ENCODE measurements around the gene GRPEL1.

The GRPEL1 gene

GRCh38 chr4:7031558-7032449 lies 36.1 kb downstream of the GRPEL1 start:
- TF ChIP-seq, protein P1, sequence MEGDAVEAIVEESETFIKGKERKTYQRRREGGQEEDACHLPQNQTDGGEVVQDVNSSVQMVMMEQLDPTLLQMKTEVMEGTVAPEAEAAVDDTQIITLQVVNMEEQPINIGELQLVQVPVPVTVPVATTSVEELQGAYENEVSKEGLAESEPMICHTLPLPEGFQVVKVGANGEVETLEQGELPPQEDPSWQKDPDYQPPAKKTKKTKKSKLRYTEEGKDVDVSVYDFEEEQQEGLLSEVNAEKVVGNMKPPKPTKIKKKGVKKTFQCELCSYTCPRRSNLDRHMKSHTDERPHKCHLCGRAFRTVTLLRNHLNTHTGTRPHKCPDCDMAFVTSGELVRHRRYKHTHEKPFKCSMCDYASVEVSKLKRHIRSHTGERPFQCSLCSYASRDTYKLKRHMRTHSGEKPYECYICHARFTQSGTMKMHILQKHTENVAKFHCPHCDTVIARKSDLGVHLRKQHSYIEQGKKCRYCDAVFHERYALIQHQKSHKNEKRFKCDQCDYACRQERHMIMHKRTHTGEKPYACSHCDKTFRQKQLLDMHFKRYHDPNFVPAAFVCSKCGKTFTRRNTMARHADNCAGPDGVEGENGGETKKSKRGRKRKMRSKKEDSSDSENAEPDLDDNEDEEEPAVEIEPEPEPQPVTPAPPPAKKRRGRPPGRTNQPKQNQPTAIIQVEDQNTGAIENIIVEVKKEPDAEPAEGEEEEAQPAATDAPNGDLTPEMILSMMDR (IDR thresholded peaks at IDR 0.05; ENCODE audit: insufficient read depth, low read depth, low read length, missing control alignments) = no peak
- no peak for DNase-seq (ENCODE audit: low read depth)
- no peak overlapping the region for H3K4me3 ChIP-seq (ENCODE audit: low read depth, low read length)

GRCh38 chr4:7030856-7031255 lies 37.0 kb downstream of the GRPEL1 start:
- no peak overlapping the region for H3K4me3 ChIP-seq (ENCODE audit: low read depth, low read length)
- DNase-seq (ENCODE audit: low read depth) = no peak
- TF ChIP-seq, protein P1 (IDR thresholded peaks at IDR 0.05; ENCODE audit: insufficient read depth, low read depth, low read length, missing control alignments) = no peak

DNA sequence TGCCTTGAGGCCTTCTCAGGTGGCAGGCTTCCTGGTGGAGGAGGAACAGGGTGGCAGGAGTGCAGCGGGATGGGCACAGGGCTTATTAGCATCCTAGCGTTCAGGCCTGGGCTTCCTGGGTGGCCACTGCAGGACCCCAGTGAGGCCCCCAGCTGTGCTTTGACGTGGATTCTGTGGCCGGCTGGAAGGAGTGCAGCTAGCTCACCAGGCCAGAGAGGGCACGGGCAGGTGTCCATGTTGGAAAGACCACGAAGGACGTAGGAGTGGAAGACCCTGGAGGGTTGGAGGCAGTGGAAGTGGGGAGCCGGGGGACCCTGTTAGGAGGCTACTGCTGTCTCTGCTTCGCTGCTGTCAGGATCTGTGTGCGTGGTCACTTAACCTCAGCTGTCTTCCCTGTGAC lies 37.9 kb downstream of the GRPEL1 start:
- H3K4me3 ChIP-seq (ENCODE audit: low read depth, low read length) = no peak overlapping the region
- TF ChIP-seq, protein P1 (IDR thresholded peaks at IDR 0.05; ENCODE audit: insufficient read depth, low read depth, low read length, missing control alignments) = no peak
- no peak for DNase-seq (ENCODE audit: low read depth)

GRCh38 chr4:7029212-7029611 lies 38.7 kb downstream of the GRPEL1 start:
- no peak for DNase-seq (ENCODE audit: low read depth)
- TF ChIP-seq, protein P1 (IDR thresholded peaks at IDR 0.05; ENCODE audit: insufficient read depth, low read depth, low read length, missing control alignments) = no peak
- no peak overlapping the region for H3K4me3 ChIP-seq (ENCODE audit: low read depth, low read length)

DNA sequence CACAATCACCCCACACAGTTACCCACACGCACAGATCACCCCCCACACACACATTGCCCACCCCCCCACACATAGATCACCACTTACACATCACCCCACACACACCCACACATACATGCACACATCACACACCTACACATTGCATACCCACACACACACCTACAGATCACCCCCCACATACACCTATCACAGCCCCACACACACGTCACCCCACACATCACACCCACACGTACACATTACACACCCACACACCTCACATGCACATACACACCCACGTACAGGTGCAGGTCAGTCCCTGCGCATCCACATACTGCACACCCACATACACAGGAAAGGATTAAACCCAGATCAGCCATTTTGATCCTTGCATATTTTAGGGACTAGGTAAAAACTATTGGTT lies 40.0 kb downstream of the GRPEL1 start:
- DNase-seq (ENCODE audit: low read depth) = no peak
- no peak overlapping the region for H3K4me3 ChIP-seq (ENCODE audit: low read depth, low read length)
- TF ChIP-seq, protein P1 (IDR thresholded peaks at IDR 0.05; ENCODE audit: insufficient read depth, low read depth, low read length, missing control alignments) = no peak

DNA sequence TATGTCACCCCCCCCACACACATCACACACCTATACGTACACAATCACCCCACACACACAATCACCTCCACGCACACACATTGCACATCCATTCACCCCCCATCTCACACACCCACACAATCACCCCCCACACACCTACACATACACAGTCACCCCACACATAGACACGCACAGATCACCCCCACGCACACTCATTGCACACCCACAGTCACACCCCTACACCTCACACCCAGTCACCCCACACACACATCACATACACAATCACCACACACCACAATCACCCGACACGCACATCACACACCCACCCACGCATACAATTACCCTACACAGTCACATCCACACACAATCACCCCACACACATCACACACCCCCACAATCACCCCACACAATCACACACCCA lies 40.6 kb downstream of the GRPEL1 start:
- no peak for DNase-seq (ENCODE audit: low read depth)
- no peak overlapping the region for H3K4me3 ChIP-seq (ENCODE audit: low read depth, low read length)
- TF ChIP-seq, protein P1 (IDR thresholded peaks at IDR 0.05; ENCODE audit: insufficient read depth, low read depth, low read length, missing control alignments) = no peak

DNA sequence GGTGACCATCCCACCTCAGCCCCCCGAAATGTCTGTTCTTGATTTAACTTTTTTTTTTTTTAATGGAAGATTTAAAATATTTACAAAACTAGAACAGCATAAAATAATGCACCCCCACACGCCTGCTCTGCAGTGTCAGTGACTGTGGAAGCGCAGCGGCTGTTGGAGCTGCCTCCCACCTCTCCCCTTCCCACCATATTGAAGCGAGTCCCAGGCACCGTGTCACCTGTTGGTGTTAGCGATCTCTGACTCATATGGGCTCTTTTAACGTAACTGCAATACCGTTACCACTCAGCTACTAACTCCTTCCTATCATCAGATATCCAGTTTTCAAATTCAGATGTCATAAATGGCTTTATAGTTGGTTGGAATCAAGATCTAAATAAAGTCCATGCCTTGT lies 41.8 kb downstream of the GRPEL1 start:
- no peak overlapping the region for H3K4me3 ChIP-seq (ENCODE audit: low read depth, low read length)
- no peak for DNase-seq (ENCODE audit: low read depth)
- TF ChIP-seq, protein P1 (IDR thresholded peaks at IDR 0.05; ENCODE audit: insufficient read depth, low read depth, low read length, missing control alignments) = no peak
